ENCODE results near the gene MEIKIN.

- TF ChIP-seq CTCF (IDR thresholded peaks at IDR 0.05; ENCODE audit: low read depth, low read length, poor library complexity, severe bottlenecking) (no peak), EZH2phosphoT487 (IDR thresholded peaks at IDR 0.05; ENCODE audit: borderline replicate concordance, low read length) (no peak)
Observed at GRCh38 chr5:131984956-131985665, 39.6 kb upstream of the MEIKIN start.
